ENCODE data around the gene LRGUK.

DNA sequence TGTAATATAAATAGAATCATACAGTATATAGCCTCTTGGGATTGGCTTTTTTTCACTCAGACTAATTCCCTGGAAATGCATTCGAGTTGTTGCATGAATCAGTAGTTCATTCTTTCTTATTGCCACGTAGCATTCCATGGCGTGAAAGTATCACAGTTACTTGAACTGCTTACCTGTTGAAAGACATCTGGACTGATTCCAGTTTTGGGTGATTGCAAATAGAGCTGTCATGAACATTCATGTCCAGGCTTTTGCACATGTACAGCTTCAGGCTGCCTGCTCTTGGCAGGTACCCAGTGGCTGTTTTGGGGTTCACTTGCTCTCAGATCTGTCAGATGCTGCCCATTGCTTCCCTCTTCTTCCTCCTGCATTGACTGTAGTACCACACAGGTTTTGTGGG, 54.9 kb downstream of the LRGUK start:
- TF ChIP-seq, protein P1, sequence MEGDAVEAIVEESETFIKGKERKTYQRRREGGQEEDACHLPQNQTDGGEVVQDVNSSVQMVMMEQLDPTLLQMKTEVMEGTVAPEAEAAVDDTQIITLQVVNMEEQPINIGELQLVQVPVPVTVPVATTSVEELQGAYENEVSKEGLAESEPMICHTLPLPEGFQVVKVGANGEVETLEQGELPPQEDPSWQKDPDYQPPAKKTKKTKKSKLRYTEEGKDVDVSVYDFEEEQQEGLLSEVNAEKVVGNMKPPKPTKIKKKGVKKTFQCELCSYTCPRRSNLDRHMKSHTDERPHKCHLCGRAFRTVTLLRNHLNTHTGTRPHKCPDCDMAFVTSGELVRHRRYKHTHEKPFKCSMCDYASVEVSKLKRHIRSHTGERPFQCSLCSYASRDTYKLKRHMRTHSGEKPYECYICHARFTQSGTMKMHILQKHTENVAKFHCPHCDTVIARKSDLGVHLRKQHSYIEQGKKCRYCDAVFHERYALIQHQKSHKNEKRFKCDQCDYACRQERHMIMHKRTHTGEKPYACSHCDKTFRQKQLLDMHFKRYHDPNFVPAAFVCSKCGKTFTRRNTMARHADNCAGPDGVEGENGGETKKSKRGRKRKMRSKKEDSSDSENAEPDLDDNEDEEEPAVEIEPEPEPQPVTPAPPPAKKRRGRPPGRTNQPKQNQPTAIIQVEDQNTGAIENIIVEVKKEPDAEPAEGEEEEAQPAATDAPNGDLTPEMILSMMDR (IDR thresholded peaks at IDR 0.05), result no peak
- no peak for TF ChIP-seq POLR2A (IDR thresholded peaks at IDR 0.05)
